ENCODE measurements around the gene MUC3A.

Gene MUC3A

DNA sequence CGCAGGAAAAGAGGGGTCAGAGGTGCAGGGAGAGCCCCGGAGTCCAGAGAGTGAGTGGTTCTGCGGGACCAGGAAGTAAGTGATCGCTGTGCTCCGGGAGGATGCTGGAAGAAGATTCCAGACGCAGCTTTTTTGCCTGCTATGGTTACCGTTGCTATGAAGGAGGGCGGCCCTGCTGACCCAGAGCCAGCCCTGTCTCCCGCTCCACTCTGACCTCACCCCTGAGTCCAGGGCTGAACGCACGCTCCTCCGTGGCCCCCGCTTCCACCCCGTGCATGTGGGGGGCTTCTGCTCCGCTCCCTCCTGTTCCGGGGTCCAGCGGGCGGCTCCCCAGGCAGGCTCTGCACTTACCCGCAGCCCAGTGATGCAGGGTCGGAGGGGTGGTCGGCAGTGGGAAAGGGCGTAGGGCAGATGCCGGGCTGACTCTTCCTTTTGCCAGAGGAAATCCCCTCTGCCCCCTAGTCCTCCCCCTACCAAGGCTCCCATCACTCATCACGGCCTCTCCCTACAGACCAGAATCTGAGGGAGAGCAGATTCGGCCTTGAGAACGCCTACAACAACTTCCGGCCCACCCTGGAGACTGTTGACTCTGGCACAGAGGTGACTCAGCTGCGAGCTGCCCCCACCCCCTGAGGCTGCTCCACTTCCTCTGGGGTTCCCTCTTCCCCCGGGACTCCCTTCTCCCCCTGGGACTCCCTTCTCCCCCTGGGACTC, 67.9 kb downstream of the MUC3A start:
- DNase-seq (ENCODE audit: low read depth), result peak; percentile 88
- peak overlapping the region; percentile 64 for H3K4me3 ChIP-seq (ENCODE audit: low read depth, low read length)
- TF ChIP-seq CTCF (IDR thresholded peaks at IDR 0.05; ENCODE audit: insufficient read depth, low read depth, low read length, missing control alignments), result no peak
